Measurements from ENCODE around the gene INO80C. TPM values are rescaled to one million over a fixed set of nuclear protein-coding genes. Genes with fewer than 3 reads are reported as not detected.

INO80C gene
- total RNA-seq, 1 donor from 2014 or later: 24.6 TPM

DNA sequence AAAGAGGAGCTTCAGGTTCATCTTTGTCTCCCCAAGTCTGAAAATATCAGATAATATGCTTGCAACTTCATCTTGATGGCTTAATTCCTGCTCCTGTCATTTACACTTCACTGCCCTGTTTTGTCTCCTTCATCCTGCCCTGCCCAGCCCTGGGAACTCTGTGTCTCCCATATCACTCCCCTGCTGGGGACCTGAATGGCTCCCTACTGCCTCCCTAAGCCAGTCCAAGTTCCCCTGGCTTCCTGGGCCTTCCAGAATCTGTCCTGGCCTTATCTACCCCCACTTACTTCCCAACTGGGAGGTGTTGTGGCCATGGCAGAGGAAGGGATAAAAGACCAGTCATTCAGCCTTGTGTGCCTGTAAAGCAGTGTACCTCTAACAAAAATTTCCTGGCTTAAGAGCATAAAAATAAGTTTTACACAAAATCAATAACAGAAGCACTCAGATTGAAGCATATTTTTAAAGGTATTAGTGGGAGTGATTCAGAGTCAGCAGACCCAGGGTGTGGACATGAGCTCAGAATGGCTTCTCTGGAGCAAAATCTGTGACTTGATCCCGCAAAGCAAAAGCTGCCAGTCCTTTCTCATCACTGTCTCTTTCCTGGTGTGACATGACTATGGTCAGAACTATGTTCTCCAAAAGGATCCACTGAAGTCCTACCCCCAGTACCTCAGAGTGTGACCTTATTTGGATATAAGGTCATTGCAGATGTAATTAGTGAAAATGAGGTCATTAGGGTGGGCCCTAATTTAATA, 59.1 kb downstream of the INO80C start:
- H3K4me1 Mint-ChIP-seq (ENCODE audit: low read depth, unreplicated experiment): peaks cover 7% of the 10 kb centered on the region

DNA sequence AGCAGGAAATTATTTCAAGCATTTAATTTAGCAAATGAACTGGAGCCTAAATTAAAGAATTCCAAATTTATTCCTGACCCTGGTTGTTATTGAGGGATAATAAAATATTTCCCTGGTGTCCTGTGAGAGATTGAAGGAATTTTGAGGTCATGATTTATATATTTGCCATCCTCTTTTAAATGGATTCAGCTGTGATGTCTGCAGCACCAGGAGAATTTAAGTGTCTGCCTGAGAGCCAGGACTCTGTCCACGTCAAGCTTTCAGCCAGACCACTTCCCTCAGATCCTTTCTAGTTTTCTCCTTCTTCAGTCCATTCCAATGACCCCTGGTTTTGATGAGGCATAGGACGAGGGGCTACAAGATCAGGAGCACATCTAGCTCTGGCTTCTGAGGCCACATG, 59.9 kb downstream of the INO80C start:
- DNase-seq (ENCODE audit: low read depth) (no peak), FAIRE-seq (no peak)
- peaks cover 5% of the 10 kb centered on the region for H3K4me1 Mint-ChIP-seq (ENCODE audit: low read depth, unreplicated experiment)
- H3K9me3 Mint-ChIP-seq (ENCODE audit: unreplicated experiment): peaks cover 2% of the 10 kb centered on the region
- H3K4me3 Mint-ChIP-seq (ENCODE audit: unreplicated experiment): no peak overlapping the region
- no peak for TF ChIP-seq EZH2 (IDR thresholded peaks at IDR 0.05; ENCODE audit: insufficient read depth, low read length)
- no peak for TF ChIP-seq CTCF (IDR thresholded peaks at IDR 0.05; ENCODE audit: insufficient read depth, low read depth, low read length)
- Histone ChIP-seq H3K4me2 (ENCODE audit: low read length) (no peak overlapping the region), H3K36me3 (ENCODE audit: insufficient read depth, low read length) (no peaks in the 10 kb centered on the region), H3K79me2 (ENCODE audit: insufficient read depth, low read length) (no peaks in the 10 kb centered on the region), H3K27me3 (ENCODE audit: insufficient read depth, low read length) (no peaks in the 10 kb centered on the region), H3K9me3 (ENCODE audit: insufficient read depth, low read depth, low read length) (no peaks in the 10 kb centered on the region), H3K4me3 (ENCODE audit: insufficient read depth, low read depth, low read length) (no peak overlapping the region), H4K20me1 (ENCODE audit: insufficient read depth, low read length) (no peaks in the 10 kb centered on the region), H3K9ac (ENCODE audit: low read length) (no peak overlapping the region), H3K4me1 (ENCODE audit: insufficient read depth, low read length) (peaks cover 15% of the 10 kb centered on the region), H3K27ac (ENCODE audit: low read depth, low read length) (no peak overlapping the region), H2AFZ (ENCODE audit: low read depth, low read length) (no peak overlapping the region)
- peaks cover 5% of the 10 kb centered on the region for H3K27me3 Mint-ChIP-seq (ENCODE audit: low read depth, unreplicated experiment)
- H3K27ac Mint-ChIP-seq (ENCODE audit: unreplicated experiment): no peak overlapping the region
- no peaks in the 10 kb centered on the region for H3K36me3 Mint-ChIP-seq (ENCODE audit: low read depth, unreplicated experiment)

More for the DNA sequence above, 59.1 kb downstream of the INO80C start:
- Histone ChIP-seq H3K27ac (ENCODE audit: low read depth, low read length) (no peak overlapping the region), H3K79me2 (ENCODE audit: insufficient read depth, low read length) (no peaks in the 10 kb centered on the region), H2AFZ (ENCODE audit: low read depth, low read length) (no peak overlapping the region), H4K20me1 (ENCODE audit: insufficient read depth, low read length) (no peaks in the 10 kb centered on the region), H3K9me3 (ENCODE audit: insufficient read depth, low read depth, low read length) (no peaks in the 10 kb centered on the region), H3K4me1 (ENCODE audit: insufficient read depth, low read length) (peaks cover 15% of the 10 kb centered on the region), H3K9ac (ENCODE audit: low read length) (no peak overlapping the region), H3K4me3 (ENCODE audit: insufficient read depth, low read depth, low read length) (no peak overlapping the region), H3K27me3 (ENCODE audit: insufficient read depth, low read length) (no peaks in the 10 kb centered on the region), H3K36me3 (ENCODE audit: insufficient read depth, low read length) (no peaks in the 10 kb centered on the region), H3K4me2 (ENCODE audit: low read length) (no peak overlapping the region)
- DNase-seq (ENCODE audit: low read depth) (no peak), FAIRE-seq (no peak)
- H3K27me3 Mint-ChIP-seq (ENCODE audit: low read depth, unreplicated experiment): peaks cover 5% of the 10 kb centered on the region
- peaks cover 2% of the 10 kb centered on the region for H3K9me3 Mint-ChIP-seq (ENCODE audit: unreplicated experiment)
- TF ChIP-seq CTCF (IDR thresholded peaks at IDR 0.05; ENCODE audit: insufficient read depth, low read depth, low read length): no peak
- no peaks in the 10 kb centered on the region for H3K36me3 Mint-ChIP-seq (ENCODE audit: low read depth, unreplicated experiment)
- H3K4me3 Mint-ChIP-seq (ENCODE audit: unreplicated experiment): no peak overlapping the region
- H3K27ac Mint-ChIP-seq (ENCODE audit: unreplicated experiment): no peak overlapping the region

GRCh38 chr18:35436076-35436649, 61.6 kb downstream of the INO80C start:
- peak overlapping the region; percentile 80 for H3K27ac ChIP-seq (ENCODE audit: low read depth, low read length)
- no peaks in the 10 kb centered on the region for H3K27me3 ChIP-seq (ENCODE audit: insufficient read depth, low read length)
- no peaks in the 10 kb centered on the region for H3K36me3 Mint-ChIP-seq (ENCODE audit: low read depth, unreplicated experiment)
- H3K9ac ChIP-seq (ENCODE audit: low read length): peak overlapping the region; percentile 68
- H3K9me3 ChIP-seq (ENCODE audit: insufficient read depth, low read depth, low read length): no peaks in the 10 kb centered on the region
- no peaks in the 10 kb centered on the region for H4K20me1 ChIP-seq (ENCODE audit: insufficient read depth, low read length)
- H2AFZ ChIP-seq (ENCODE audit: low read depth, low read length): no peak overlapping the region
- H3K9me3 Mint-ChIP-seq (ENCODE audit: unreplicated experiment): peaks cover 2% of the 10 kb centered on the region
- peaks cover 5% of the 10 kb centered on the region for H3K27me3 Mint-ChIP-seq (ENCODE audit: low read depth, unreplicated experiment)
- H3K36me3 ChIP-seq (ENCODE audit: insufficient read depth, low read length): no peaks in the 10 kb centered on the region
- no peaks in the 10 kb centered on the region for H3K79me2 ChIP-seq (ENCODE audit: insufficient read depth, low read length)
- peaks cover 8% of the 10 kb centered on the region for H3K4me1 ChIP-seq (ENCODE audit: insufficient read depth, low read length)
- TF ChIP-seq CTCF (IDR thresholded peaks at IDR 0.05; ENCODE audit: insufficient read depth, low read depth, low read length) (no peak), EZH2 (IDR thresholded peaks at IDR 0.05; ENCODE audit: insufficient read depth, low read length) (no peak)
- no peak for FAIRE-seq
- peak; percentile 68 for DNase-seq (ENCODE audit: low read depth)
- no peak overlapping the region for H3K4me3 Mint-ChIP-seq (ENCODE audit: unreplicated experiment)
- H3K4me3 ChIP-seq (ENCODE audit: insufficient read depth, low read depth, low read length): no peak overlapping the region
- H3K27ac Mint-ChIP-seq (ENCODE audit: unreplicated experiment): no peak overlapping the region
- H3K4me2 ChIP-seq (ENCODE audit: low read length): peak overlapping the region; percentile 7
- H3K4me1 Mint-ChIP-seq (ENCODE audit: low read depth, unreplicated experiment): no peaks in the 10 kb centered on the region

All from astrocyte (in vitro differentiated cells and primary cell).